Endothelial cell of hepatic sinusoid (primary cell): ENCODE data around the gene RYR1.
"Not testable (repeated sequence)": the region's sequence is repeated elsewhere in the genome, so short reads cannot be mapped to it uniquely, and the experiment has no call there.

Source experiments
- in situ Hi-C: cut with HindIII; loops from 2 replicates; pipeline ENCODE4 v1.10.0; 2017; ENCODE audit warnings: low sequenced_read_pairs

The RYR1 gene

GRCh38 chr19:38455031-38455430 is 21.5 kb downstream of the RYR1 start:
- in situ Hi-C loops, result loop anchor here (10.0 kb wide), 1 partner anchor 130 kb away; no protein-coding TSS in a partner anchor

GRCh38 chr19:38457202-38457601 is 23.7 kb downstream of the RYR1 start:
- in situ Hi-C loops, result loop anchor here (10.0 kb wide), 1 partner anchor 128 kb away; no protein-coding TSS in a partner anchor

GRCh38 chr19:38457690-38458405 is 24.4 kb downstream of the RYR1 start:
- in situ Hi-C loops, result loop anchor here (10.0 kb wide), 1 partner anchor 127 kb away; no protein-coding TSS in a partner anchor

GRCh38 chr19:38458991-38459390 is 25.5 kb downstream of the RYR1 start:
- in situ Hi-C loops, result loop anchor here (10.0 kb wide), 1 partner anchor 126 kb away; no protein-coding TSS in a partner anchor

GRCh38 chr19:38463365-38463764 is 29.9 kb downstream of the RYR1 start:
- in situ Hi-C loops, result no loop called here

- in situ Hi-C loops, result no loop called here
Observed at GRCh38 chr19:38464421-38465082, 31.1 kb downstream of the RYR1 start.

- in situ Hi-C loops, result no loop called here
Observed at GRCh38 chr19:38466050-38466449, 32.6 kb downstream of the RYR1 start.

- in situ Hi-C loops, result no loop called here
Observed at GRCh38 chr19:38467541-38468525, 34.3 kb downstream of the RYR1 start.

GRCh38 chr19:38469151-38469550 is 35.7 kb downstream of the RYR1 start:
- in situ Hi-C loops, result no loop called here

- in situ Hi-C loops, result no loop called here
Observed at GRCh38 chr19:38470788-38471480, 37.4 kb downstream of the RYR1 start.

GRCh38 chr19:38472725-38473124 is 39.2 kb downstream of the RYR1 start:
- in situ Hi-C loops, result not testable (repeated sequence)

GRCh38 chr19:38473201-38473600 is 39.7 kb downstream of the RYR1 start:
- in situ Hi-C loops, result no loop called here

- in situ Hi-C loops, result no loop called here
Observed at GRCh38 chr19:38475176-38475575, 41.7 kb downstream of the RYR1 start.

GRCh38 chr19:38478273-38478971 is 44.9 kb downstream of the RYR1 start:
- in situ Hi-C loops, result no loop called here

GRCh38 chr19:38482496-38482895 is 49.0 kb downstream of the RYR1 start:
- in situ Hi-C loops, result no loop called here

GRCh38 chr19:38483016-38483630 is 49.6 kb downstream of the RYR1 start:
- in situ Hi-C loops, result no loop called here

GRCh38 chr19:38484747-38485146 is 51.3 kb downstream of the RYR1 start:
- in situ Hi-C loops, result no loop called here

- in situ Hi-C loops, result no loop called here
Observed at GRCh38 chr19:38485541-38486285, 52.2 kb downstream of the RYR1 start.
